Measurements from ENCODE around the gene ZNF93. TPM values are rescaled to one million over a fixed set of nuclear protein-coding genes. Genes with fewer than 3 reads are reported as not detected.
"Not testable (repeated sequence)": the region's sequence is repeated elsewhere in the genome, so short reads cannot be mapped to it uniquely, and the experiment has no call there.

ZNF93 gene
- total RNA-seq, 4 donors from 2014 or later: 0.88 to 8.3 (median 4.9) TPM

GRCh38 chr19:19955208-19955607 is 54.5 kb downstream of the ZNF93 start:
- TF ChIP-seq POLR2A (IDR thresholded peaks at IDR 0.05): no peak
- TF ChIP-seq, protein P1, sequence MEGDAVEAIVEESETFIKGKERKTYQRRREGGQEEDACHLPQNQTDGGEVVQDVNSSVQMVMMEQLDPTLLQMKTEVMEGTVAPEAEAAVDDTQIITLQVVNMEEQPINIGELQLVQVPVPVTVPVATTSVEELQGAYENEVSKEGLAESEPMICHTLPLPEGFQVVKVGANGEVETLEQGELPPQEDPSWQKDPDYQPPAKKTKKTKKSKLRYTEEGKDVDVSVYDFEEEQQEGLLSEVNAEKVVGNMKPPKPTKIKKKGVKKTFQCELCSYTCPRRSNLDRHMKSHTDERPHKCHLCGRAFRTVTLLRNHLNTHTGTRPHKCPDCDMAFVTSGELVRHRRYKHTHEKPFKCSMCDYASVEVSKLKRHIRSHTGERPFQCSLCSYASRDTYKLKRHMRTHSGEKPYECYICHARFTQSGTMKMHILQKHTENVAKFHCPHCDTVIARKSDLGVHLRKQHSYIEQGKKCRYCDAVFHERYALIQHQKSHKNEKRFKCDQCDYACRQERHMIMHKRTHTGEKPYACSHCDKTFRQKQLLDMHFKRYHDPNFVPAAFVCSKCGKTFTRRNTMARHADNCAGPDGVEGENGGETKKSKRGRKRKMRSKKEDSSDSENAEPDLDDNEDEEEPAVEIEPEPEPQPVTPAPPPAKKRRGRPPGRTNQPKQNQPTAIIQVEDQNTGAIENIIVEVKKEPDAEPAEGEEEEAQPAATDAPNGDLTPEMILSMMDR (IDR thresholded peaks at IDR 0.05): no peak
- Histone ChIP-seq H3K4me3 (no peak overlapping the region), H3K27ac (no peak overlapping the region), H3K36me3 (no peaks in the 10 kb centered on the region), H3K27me3 (no peaks in the 10 kb centered on the region), H3K4me1 (no peaks in the 10 kb centered on the region), H3K9me3 (no peaks in the 10 kb centered on the region)
- no peak for DNase-seq

DNA sequence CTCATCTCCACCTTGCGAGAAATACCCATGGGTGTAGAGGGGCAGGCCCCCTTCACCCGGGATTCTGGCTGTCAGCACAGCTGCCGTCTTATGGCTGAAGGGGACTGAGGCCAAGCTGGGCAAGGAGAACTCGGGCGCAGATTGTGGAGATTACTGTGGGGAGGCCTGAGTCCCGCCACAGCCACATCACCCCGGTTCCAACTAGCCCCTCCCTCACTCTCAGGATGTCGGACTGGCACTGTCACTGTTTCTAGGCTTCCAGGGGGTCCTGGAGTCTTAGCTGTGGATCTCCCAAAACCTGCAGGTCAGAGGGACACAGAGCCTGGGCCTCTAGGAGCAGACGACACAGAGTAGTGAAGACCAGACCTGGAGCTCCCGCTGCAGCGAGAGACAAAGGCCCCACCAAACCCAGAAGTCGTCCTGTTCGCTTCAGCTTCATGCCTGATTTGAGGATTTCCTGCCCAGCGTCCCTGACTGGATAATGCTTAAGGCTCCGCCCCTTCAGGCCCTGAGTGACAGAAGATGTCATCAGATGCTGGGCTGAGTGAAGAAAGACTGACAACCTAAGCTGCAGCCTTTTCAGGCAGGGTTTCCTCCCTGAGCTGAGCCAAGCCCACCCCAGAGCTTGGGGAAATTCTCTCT is 55.8 kb downstream of the ZNF93 start:
- no peaks in the 10 kb centered on the region for H3K4me1 ChIP-seq
- no peak for DNase-seq
- no peak overlapping the region for H3K27ac ChIP-seq
- H3K36me3 ChIP-seq: no peaks in the 10 kb centered on the region
- H3K27me3 ChIP-seq: no peaks in the 10 kb centered on the region
- no peak for TF ChIP-seq POLR2A (IDR thresholded peaks at IDR 0.05)
- TF ChIP-seq, protein P1 (IDR thresholded peaks at IDR 0.05): no peak
- H3K4me3 ChIP-seq: no peak overlapping the region
- H3K9me3 ChIP-seq: no peaks in the 10 kb centered on the region

DNA sequence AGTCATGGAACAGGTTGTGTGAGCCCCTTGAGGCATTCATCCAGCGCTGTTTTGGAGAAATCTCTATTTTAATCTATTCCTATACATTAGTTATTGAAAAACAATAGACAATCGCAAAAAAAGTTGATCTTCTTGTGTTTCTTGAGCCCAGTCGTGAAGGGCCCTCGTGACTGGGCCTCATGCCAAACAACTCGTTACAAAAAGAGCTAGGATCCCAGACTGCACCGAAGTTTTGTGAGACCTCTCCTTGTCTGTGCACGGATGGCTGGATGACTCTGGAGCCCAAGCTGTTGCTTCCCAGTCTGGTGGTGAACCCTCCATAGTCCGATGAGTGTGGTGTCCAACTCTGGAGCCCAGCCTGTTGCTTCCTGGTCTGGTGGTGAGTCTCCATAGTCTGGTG is 57.0 kb downstream of the ZNF93 start:
- H3K27me3 ChIP-seq, H3K4me3 ChIP-seq, H3K9me3 ChIP-seq, H3K4me1 ChIP-seq, DNase-seq, H3K27ac ChIP-seq, H3K36me3 ChIP-seq: not testable (repeated sequence)

DNA sequence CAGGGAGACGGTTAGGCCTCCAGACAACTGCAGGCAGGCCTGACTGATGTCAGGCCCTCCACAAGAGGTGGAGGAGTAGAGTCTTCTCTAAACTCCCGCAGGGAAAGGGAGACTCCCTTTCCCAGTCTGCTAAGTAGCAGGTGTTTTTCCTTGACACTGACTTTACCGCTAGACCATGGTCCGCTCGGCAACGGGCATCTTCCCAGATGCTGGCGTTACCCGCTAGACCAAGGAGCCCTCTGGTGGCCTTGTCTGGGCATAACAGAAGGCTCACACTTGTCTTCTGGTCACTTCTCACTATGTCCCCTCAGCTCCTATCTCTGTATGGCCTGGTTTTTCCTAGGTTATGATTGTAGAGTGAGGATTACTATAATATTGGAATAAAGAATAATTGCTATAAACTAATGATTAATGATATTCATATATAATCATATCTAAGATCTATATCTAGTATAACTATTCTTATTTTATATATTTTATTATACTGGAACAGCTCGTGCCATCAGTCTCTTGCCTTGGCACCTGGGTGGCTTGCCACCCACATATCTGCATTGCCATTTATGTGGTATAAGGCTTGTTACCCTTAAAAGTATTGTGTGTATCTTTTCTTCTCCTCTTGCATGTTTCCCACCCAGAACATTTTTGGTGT is 58.5 kb downstream of the ZNF93 start:
- TF ChIP-seq, protein P1 (IDR thresholded peaks at IDR 0.05): peak in 5 of 6 experiments; percentile 60 to 76 (median 70)
- H3K4me3 ChIP-seq: peak overlapping the region in 1 of 4 donors; percentile 12
- H3K9me3 ChIP-seq, H3K36me3 ChIP-seq, H3K27ac ChIP-seq, H3K4me1 ChIP-seq, H3K27me3 ChIP-seq: not testable (repeated sequence)
- peak; percentile 68 to 90 (median 82) for DNase-seq

DNA sequence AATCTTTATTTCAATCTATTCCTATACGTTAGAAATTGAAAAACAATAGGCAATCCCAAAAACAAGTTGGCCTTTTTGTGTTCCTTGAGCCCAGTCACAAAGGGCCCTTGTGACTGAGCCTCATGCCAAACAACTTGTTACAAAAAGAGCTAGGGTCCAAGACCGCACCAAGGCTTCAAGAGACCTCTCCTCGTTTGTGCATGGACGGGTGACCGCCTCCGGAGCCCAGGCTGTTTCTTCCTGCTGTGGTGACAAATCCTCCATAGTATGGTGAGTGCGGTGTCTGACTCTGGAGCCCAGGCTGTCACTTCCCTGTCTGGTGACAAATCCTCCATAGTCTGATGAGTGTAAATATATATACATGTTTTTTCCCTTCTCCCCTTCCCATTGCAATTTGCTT is 63.7 kb downstream of the ZNF93 start:
- H3K9me3 ChIP-seq: peaks cover 0 to 22% (median 4%) of the 10 kb centered on the region in 4 donors
- no peaks in the 10 kb centered on the region for H3K4me1 ChIP-seq
- no peaks in the 10 kb centered on the region for H3K36me3 ChIP-seq
- H3K4me3 ChIP-seq: no peak overlapping the region
- TF ChIP-seq, protein P1 (IDR thresholded peaks at IDR 0.05): no peak
- TF ChIP-seq POLR2A (IDR thresholded peaks at IDR 0.05): no peak
- DNase-seq: no peak
- no peak overlapping the region for H3K27ac ChIP-seq
- no peaks in the 10 kb centered on the region for H3K27me3 ChIP-seq

- not testable (repeated sequence) for H3K4me3 ChIP-seq, H3K27ac ChIP-seq, DNase-seq, H3K4me1 ChIP-seq, H3K27me3 ChIP-seq, H3K36me3 ChIP-seq
- H3K9me3 ChIP-seq: peaks cover 0 to 22% (median 4%) of the 10 kb centered on the region in 4 donors
Observed at GRCh38 chr19:19966126-19966525, 65.4 kb downstream of the ZNF93 start.
